GM12878 (cell line): Measurements from ENCODE around the gene CA9. TPM values are rescaled to one million over a fixed set of nuclear protein-coding genes. Genes with fewer than 3 reads are reported as not detected.

ENCODE experiments used
- ATAC-seq: fragments of 200-7000 bp; cut with Tn5 transposase; 3 replicates; pipeline ENCODE4 v1.9.1; 2020; ENCODE audit warnings: mild to moderate bottlenecking, moderate library complexity
- BruUV-seq: library from RNA; stranded (reverse); fragments of 400-500 nt; replicated peaks from 2 replicates; lab custom pipeline; 2021; lab: Mats Ljungman, UMichigan
- CTCF ChIA-PET: fragments of 300-600 bp; sonication (Branson Sonifier 250); formaldehyde crosslinking; extraction: SDS; loops from one replicate; lab custom pipeline; 2021; ENCODE audit warnings: inconsistent platforms; lab: Yijun Ruan, JAX
- POLR2A ChIA-PET: fragments of 350-600 bp; formaldehyde crosslinking; extraction: SDS; loops from one replicate; lab custom pipeline; 2021; ENCODE audit warnings: inconsistent platforms; lab: Charles Lee
- RAD21 ChIA-PET: fragments of 300-600 bp; sonication (Branson Sonifier 250); formaldehyde crosslinking; loops from one replicate; lab custom pipeline; 2023; ENCODE audit warnings: antibody characterized with exemption; ENCODE audit not compliant: unreplicated experiment; lab: Charles Lee
- SMC1A ChIA-PET: fragments of 300-600 bp; sonication (Branson Sonifier 250); formaldehyde crosslinking; loops from one replicate; lab custom pipeline; 2023; ENCODE audit not compliant: unreplicated experiment, uncharacterized antibody; lab: Charles Lee
- DNase-seq: peaks from one replicate; pipeline ENCODE4 v3.0.0-alpha.2; 2011; ENCODE audit warnings: low read depth, low spot score
- FAIRE-seq: peaks from 3 replicates; lab custom pipeline; 2011; peaks lifted over from hg19 to GRCh38; lab: Jason Lieb, UNC
- H2AFZ ChIP-seq: 2 replicates; pipeline ENCODE4 v1.6.0; 2011; ENCODE audit warnings: low read depth, low read length, control low read depth; ENCODE audit not compliant: control insufficient read depth
- H3K27ac ChIP-seq: 2 replicates; pipeline ENCODE4 v1.5.1; 2011; ENCODE audit warnings: control low read depth; ENCODE audit not compliant: control insufficient read depth, insufficient read depth
- H3K27me3 ChIP-seq, 2 experiments: replicated peaks in 1 of 2; 2 replicates each; pipeline versions ENCODE4 v1.6.0 to v1.6.1; 2011; ENCODE audit warnings: low read length in 1 of 2; ENCODE audit not compliant: control insufficient read depth in 2 of 2, insufficient read depth in 2 of 2
- H3K36me3 ChIP-seq, 2 experiments: 2 replicates each; pipeline ENCODE4 v1.5.1; 2011; ENCODE audit warnings: low read length in 1 of 2; ENCODE audit not compliant: control insufficient read depth in 2 of 2, insufficient read depth in 2 of 2
- H3K4me1 ChIP-seq: 2 replicates; pipeline ENCODE4 v1.6.1; 2011; ENCODE audit warnings: mild to moderate bottlenecking, low read length, moderate library complexity, mixed read lengths; ENCODE audit not compliant: control insufficient read depth, insufficient read depth
- H3K4me2 ChIP-seq: 2 replicates; pipeline ENCODE4 v1.6.0; 2011; ENCODE audit warnings: control low read depth; ENCODE audit not compliant: control insufficient read depth, insufficient read depth
- H3K4me3 ChIP-seq: fragments of 200-600 bp; sonication (generic); 2 replicates; pipeline ENCODE4 v1.5.1; 2016
- H3K79me2 ChIP-seq: 2 replicates; pipeline ENCODE4 v1.6.0; 2011; ENCODE audit warnings: low read length; ENCODE audit not compliant: control insufficient read depth, insufficient read depth
- H3K9ac ChIP-seq: 2 replicates; pipeline ENCODE4 v1.8.0; 2011; ENCODE audit warnings: low read length, control low read depth, mixed read lengths; ENCODE audit not compliant: control insufficient read depth, insufficient read depth
- H3K9me3 ChIP-seq: replicated peaks from 3 replicates; pipeline ENCODE4 v1.5.1; 2011; ENCODE audit warnings: mild to moderate bottlenecking, low read length; ENCODE audit not compliant: control insufficient read depth, insufficient read depth
- H4K20me1 ChIP-seq: 2 replicates; pipeline ENCODE4 v1.6.0; 2011; ENCODE audit not compliant: control insufficient read depth, insufficient read depth
- IKZF1 ChIP-seq: fragments of 450-650 bp; conservative IDR thresholded peaks from 2 replicates; pipeline ENCODE4 v1.6.1; 2017; ENCODE audit warnings: antibody characterized with exemption, mild to moderate bottlenecking
- MEF2B ChIP-seq: fragments of 450-650 bp; IDR thresholded peaks from 2 replicates; pipeline ENCODE4 v1.6.1; 2018; ENCODE audit warnings: mild to moderate bottlenecking, moderate library complexity; ENCODE audit not compliant: partially characterized antibody, poor library complexity, severe bottlenecking
- MXI1 ChIP-seq: fragments of 150-350 bp; IDR thresholded peaks from 2 replicates; pipeline ENCODE4 v1.6.1; 2011; ENCODE audit warnings: low read depth, mild to moderate bottlenecking, inconsistent platforms, low read length, improper control_type of control experiment
- NKRF ChIP-seq: fragments of 450-650 bp; conservative IDR thresholded peaks from 2 replicates; pipeline ENCODE4 v1.6.1; 2017; ENCODE audit warnings: mild to moderate bottlenecking, moderate library complexity
- POLR2A ChIP-seq: IDR thresholded peaks from 2 replicates; pipeline ENCODE4 v1.6.1; 2011; ENCODE audit warnings: low read depth, mild to moderate bottlenecking, low read length
- RFX5 ChIP-seq: IDR thresholded peaks from 2 replicates; pipeline ENCODE4 v1.6.1; 2011; ENCODE audit warnings: low read depth, low read length, improper control_type of control experiment
- TCF12 ChIP-seq: IDR thresholded peaks from 2 replicates; pipeline ENCODE4 v1.6.1; 2011; ENCODE audit warnings: low read depth, mild to moderate bottlenecking, low read length
- TCF3 ChIP-seq: IDR thresholded peaks from 2 replicates; pipeline ENCODE4 v1.6.1; 2012; ENCODE audit warnings: low read depth, mild to moderate bottlenecking, low read length, borderline replicate concordance; ENCODE audit not compliant: insufficient read depth
- ZNF592 ChIP-seq: fragments of 450-650 bp; IDR thresholded peaks from 2 replicates; pipeline ENCODE4 v1.6.1; 2017; ENCODE audit warnings: mild to moderate bottlenecking, moderate library complexity
- ZNF687 ChIP-seq: fragments of 450-650 bp; IDR thresholded peaks from 2 replicates; pipeline ENCODE4 v1.6.1; 2017; ENCODE audit warnings: mild to moderate bottlenecking, moderate library complexity
- WGBS: methylation state at CpG from one replicate; pipeline ENCODE4 v1.1.6; 2016; ENCODE audit warnings: low lambda C conversion rate; ENCODE audit not compliant: insufficient replicate concordance, insufficient coverage; ENCODE audit errors: missing lambda C conversion rate; 5-methylcytosine and 5-hydroxymethylcytosine counted together
- in situ Hi-C: fragments of 300-500 bp; cut with MboI; formaldehyde crosslinking; loops from 9 replicates; pipeline ENCODE4 v1.14.3; 2018; ENCODE audit warnings: mixed read lengths
- intact Hi-C: fragments of 100-400 bp; cut with micrococcal nuclease; formaldehyde crosslinking; loops from one replicate; pipeline ENCODE4 v1.14.2; 2022; ENCODE audit not compliant: unreplicated experiment
- polyA plus RNA-seq, 11 experiments: library from polyadenylated mRNA; depleted of rRNA in 4 of 11; unstranded in 6 of 11; stranded (reverse) in 5 of 11; fragments of >200 nt; fragmentation: Nextera tagmentation in 4 of 11; fragmentation: Illumina TruSeq in 1 of 11; extraction: Ambion mirVana in 4 of 11; extraction: Trizol in 1 of 11; gene quantifications; 1 replicate in 1 of 11; 2 replicates in 10 of 11; pipeline versions ENCODE4 v1.2.1 to v1.2.3, GENCODE V29; 2011 to 2016; ENCODE audit warnings: inconsistent platforms in 2 of 11, missing spikeins in 2 of 11, low read depth in 1 of 11
- total RNA-seq, 4 experiments: library from RNA; depleted of rRNA in 3 of 4; stranded (reverse); fragments of >200 nt in 3 of 4; fragmentation: Illumina TruSeq in 1 of 4; extraction: Trizol in 1 of 4; gene quantifications; 2 replicates each; pipeline versions ENCODE4 v1.2.1 to v1.2.3, GENCODE V29; 2013 to 2021

CA9 gene
- total and polyA plus RNA-seq, 10 of the 15 experiments (the other 5 are each of a cell fraction or from before 2014, with no cell fraction given): 0.53 to 6.6 (median 1.2) TPM

- RAD21 ChIA-PET: interaction anchor here (0.5 to 9.6 kb wide), 9 partner anchors 7 to 578 kb away, joined by 3 to 133 read pairs (median 15); partner anchors contain the start of genes ARHGEF39, CCDC107, CREB3 and RMRP
- DNase-seq: no peak
- no peak for FAIRE-seq
- intact Hi-C loops (loop anchor here (10.0 kb wide), 1 partner anchor 174 kb away; the partner anchor contains the start of genes FAM221B and TMEM8B), in situ Hi-C loops (no loop called here)
- Histone ChIP-seq H4K20me1 (no peaks in the 10 kb centered on the region), H2AFZ (peak within 1 kb of the TSS; percentile 77), H3K4me3 (peak within 1 kb of the TSS; percentile 100), H3K27me3 (no peaks in the 10 kb centered on the region), H3K9me3 (no peaks in the 10 kb centered on the region), H3K4me1 (peaks cover 31% of the 10 kb centered on the region), H3K36me3 (no peaks in the 10 kb centered on the region), H3K79me2 (peaks cover 20% of the 10 kb centered on the region), H3K27ac (peak within 1 kb of the TSS; percentile 93), H3K4me2 (peak within 1 kb of the TSS; percentile 93), H3K9ac (peak within 1 kb of the TSS; percentile 89)
- 8% methylated on average over 22 of the region's 22 CpGs for WGBS
- SMC1A ChIA-PET: interaction anchor here (0.8 to 7.7 kb wide), 7 partner anchors 9 to 99 kb away, joined by 3 to 114 read pairs (median 32); partner anchors contain the start of genes ARHGEF39, CCDC107, CREB3 and GBA2
- POLR2A ChIA-PET: interaction anchor here (0.6 to 11.1 kb wide), 7 partner anchors 10 to 306 kb away, joined by 3 to 163 read pairs (median 7); partner anchors contain the start of genes ARHGEF39, CCDC107, CD72 and CREB3
- BruUV-seq: no TSS peak
- CTCF ChIA-PET: interaction anchor here (0.9 to 8.8 kb wide), 8 partner anchors 7 to 85 kb away, joined by 3 to 139 read pairs (median 76); partner anchors contain the start of genes ARHGEF39, CCDC107, CD72 and CREB3
- ATAC-seq: peak; percentile 19
- TF ChIP-seq MEF2B (peak; percentile 62), TCF3 (0 out of 2 replicates have a peak, but pooled peaks have one; percentile 10), NKRF (no peak), ZNF687 (peak; percentile 76), ZNF592 (no peak), POLR2A (peak; percentile 75), RFX5 (no peak), MXI1 (no peak), TCF12 (0 out of 2 replicates have a peak, but pooled peaks have one; percentile 3), IKZF1 (0 out of 2 replicates have a peak, but pooled peaks have one; percentile 8)
These were observed 23.2 kb upstream of the CA9 start, which contains the start of gene SIT1 for GRCh38 chr9:35650341-35651158. Gene SIT1 (minus strand): TSS chr9:35650931. CDS start chr9:35650853, 78 bp downstream.
